HEK293T (cell line): Measurements from ENCODE around the gene SCART1.
"Not testable (repeated sequence)": the region's sequence is repeated elsewhere in the genome, so short reads cannot be mapped to it uniquely, and the experiment has no call there.

Experiments used
- CTCF ChIA-PET: fragments of 350-600 bp; formaldehyde crosslinking; extraction: SDS; loops from one replicate; lab custom pipeline; 2021; ENCODE audit warnings: antibody characterized with exemption, inconsistent platforms; lab: Yijun Ruan, JAX
- POLR2A ChIA-PET: fragments of 350-600 bp; formaldehyde crosslinking; extraction: SDS; loops from one replicate; lab custom pipeline; 2020; ENCODE audit warnings: antibody characterized with exemption, inconsistent platforms; lab: Yijun Ruan, JAX
- DNase-seq: peaks from one replicate; pipeline ENCODE4 v3.0.0; 2012; ENCODE audit warnings: mixed read lengths; ENCODE audit errors: extremely low spot score
- ARNT ChIP-seq: fragments of 450-650 bp; IDR thresholded peaks from 2 replicates; pipeline ENCODE4 v1.6.1; 2017; ENCODE audit warnings: mild to moderate bottlenecking
- BHLHE40 ChIP-seq: fragments of 450-650 bp; IDR thresholded peaks from 2 replicates; pipeline ENCODE4 v1.6.1; 2016; ENCODE audit warnings: mild to moderate bottlenecking, moderate library complexity, borderline replicate concordance
- CTBP1 ChIP-seq: fragments of 450-650 bp; IDR thresholded peaks from 2 replicates; pipeline ENCODE4 v1.6.1; 2016; ENCODE audit warnings: borderline replicate concordance
- ELF4 ChIP-seq: fragments of 450-650 bp; IDR thresholded peaks from 2 replicates; pipeline ENCODE4 v1.6.1; 2017; ENCODE audit warnings: antibody characterized with exemption
- FOXA1 ChIP-seq: fragments of 450-650 bp; IDR thresholded peaks from 2 replicates; pipeline ENCODE4 v1.6.1; 2016; ENCODE audit warnings: mild to moderate bottlenecking
- FOXK2 ChIP-seq: fragments of 450-650 bp; IDR thresholded peaks from 2 replicates; pipeline ENCODE4 v1.6.1; 2016; ENCODE audit warnings: mild to moderate bottlenecking
- FOXM1 ChIP-seq: fragments of 450-650 bp; IDR thresholded peaks from 2 replicates; pipeline ENCODE4 v1.6.1; 2017; ENCODE audit warnings: mild to moderate bottlenecking, borderline replicate concordance
- HDGF ChIP-seq: fragments of 450-650 bp; IDR thresholded peaks from 2 replicates; pipeline ENCODE4 v1.6.1; 2017; ENCODE audit warnings: antibody characterized with exemption, borderline replicate concordance
- L3MBTL2 ChIP-seq: fragments of 450-650 bp; conservative IDR thresholded peaks from 2 replicates; pipeline ENCODE4 v1.6.1; 2016; ENCODE audit warnings: mild to moderate bottlenecking
- LEF1 ChIP-seq: fragments of 450-650 bp; IDR thresholded peaks from 2 replicates; pipeline ENCODE4 v1.6.1; 2017; ENCODE audit warnings: mild to moderate bottlenecking, borderline replicate concordance
- NFRKB ChIP-seq: fragments of 450-650 bp; IDR thresholded peaks from 2 replicates; pipeline ENCODE4 v1.6.1; 2016; ENCODE audit warnings: mild to moderate bottlenecking, moderate library complexity
- SUZ12 ChIP-seq: fragments of 450-650 bp; IDR thresholded peaks from 2 replicates; pipeline ENCODE4 v1.6.1; 2016; ENCODE audit warnings: mild to moderate bottlenecking
- TARDBP ChIP-seq: fragments of 450-650 bp; IDR thresholded peaks from 2 replicates; pipeline ENCODE4 v1.6.1; 2016
- ZNF384 ChIP-seq: fragments of 450-650 bp; IDR thresholded peaks from 2 replicates; pipeline ENCODE4 v1.6.1; 2016
- TF ChIP-seq, protein P1 (sequence below): fragments of 450-650 bp; IDR thresholded peaks from 2 replicates; pipeline ENCODE4 v1.6.1; 2016

SCART1 gene

DNA sequence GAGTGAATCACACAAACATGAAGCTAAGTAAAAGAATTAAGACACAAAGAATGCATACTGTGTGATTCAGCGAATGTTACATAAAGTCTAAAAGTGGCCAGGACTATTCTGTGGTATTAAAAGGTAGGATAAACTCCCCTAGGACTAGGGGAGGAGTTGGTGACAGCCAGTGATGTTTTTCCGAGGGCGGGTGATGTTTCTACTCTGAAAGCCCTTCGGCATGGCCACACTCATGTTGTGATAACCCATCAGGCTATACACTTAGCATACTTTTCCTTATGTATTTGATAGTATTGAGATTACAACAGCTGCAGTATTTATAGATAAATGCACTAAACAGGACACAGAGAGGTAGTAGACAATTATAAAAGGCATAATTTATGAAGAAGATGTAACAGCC, 57.7 kb downstream of the SCART1 start:
- TF ChIP-seq CTBP1 (no peak), L3MBTL2 (no peak), SUZ12 (no peak), TARDBP (no peak), HDGF (no peak), FOXM1 (no peak), NFRKB (no peak), FOXA1 (no peak), ZNF384 (no peak), ELF4 (no peak), ARNT (no peak)
- CTCF ChIA-PET, result no interaction called here
- POLR2A ChIA-PET, result no interaction called here
- no peak for DNase-seq

DNA sequence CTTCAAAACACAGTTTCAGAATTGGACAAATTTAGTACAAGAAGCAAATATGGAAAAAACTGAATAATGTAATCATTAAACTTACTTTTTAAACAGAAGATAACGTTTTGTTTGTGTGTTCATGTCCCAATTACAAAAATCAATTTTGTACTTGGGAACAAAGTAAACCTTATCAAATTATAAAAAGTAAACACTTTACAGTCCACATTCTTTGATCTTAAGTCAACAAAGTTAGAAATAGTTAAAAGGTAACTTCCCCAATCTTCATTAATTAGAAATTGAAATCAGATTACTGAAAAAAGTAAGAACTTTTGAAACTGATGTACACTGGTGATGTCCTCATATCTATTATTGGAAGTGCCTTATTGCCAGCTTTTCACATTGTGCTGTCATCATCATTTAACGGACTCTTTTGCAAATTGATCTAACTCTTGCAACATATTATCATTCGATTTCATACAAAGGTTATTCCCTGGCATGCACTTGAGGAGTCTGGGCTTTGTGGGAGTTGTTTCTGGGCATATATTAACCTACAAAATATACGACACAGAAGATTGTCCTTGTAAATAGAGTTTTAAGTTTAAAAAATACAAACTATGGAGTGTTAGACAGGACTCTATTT, 58.3 kb downstream of the SCART1 start:
- ChIA-PET POLR2A (no interaction called here), CTCF (no interaction called here)
- no peak for DNase-seq
- no peak for TF ChIP-seq FOXA1
- TF ChIP-seq ZNF384, result no peak
- no peak for TF ChIP-seq TARDBP
- TF ChIP-seq FOXM1, result no peak
- TF ChIP-seq SUZ12, result no peak
- no peak for TF ChIP-seq CTBP1
- no peak for TF ChIP-seq NFRKB
- TF ChIP-seq HDGF, result no peak
- no peak for TF ChIP-seq FOXK2
- no peak for TF ChIP-seq ARNT
- TF ChIP-seq BHLHE40, result no peak
- TF ChIP-seq LEF1, result no peak

DNA sequence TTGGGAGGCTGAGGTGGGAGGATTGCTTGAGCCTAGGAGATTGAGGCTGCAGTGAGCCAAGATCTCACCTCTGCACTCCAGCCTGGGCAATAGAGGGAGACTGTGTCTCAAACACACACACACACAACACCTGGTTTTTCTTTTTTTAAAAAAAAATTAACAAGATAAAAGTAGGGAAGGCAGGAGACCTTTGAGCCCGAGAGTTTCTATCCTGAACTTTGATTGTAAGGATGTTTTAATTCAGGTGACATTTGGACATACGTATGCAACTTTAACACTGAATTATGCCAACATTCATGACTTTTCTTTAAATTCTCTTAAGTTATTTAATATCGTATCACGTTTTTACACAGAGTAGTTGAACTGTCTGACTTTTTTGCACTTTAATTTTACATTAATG, 61.7 kb downstream of the SCART1 start:
- ChIA-PET CTCF (no interaction called here), POLR2A (no interaction called here)
- no peak for TF ChIP-seq L3MBTL2
- TF ChIP-seq TARDBP, result no peak
- TF ChIP-seq, protein P1, sequence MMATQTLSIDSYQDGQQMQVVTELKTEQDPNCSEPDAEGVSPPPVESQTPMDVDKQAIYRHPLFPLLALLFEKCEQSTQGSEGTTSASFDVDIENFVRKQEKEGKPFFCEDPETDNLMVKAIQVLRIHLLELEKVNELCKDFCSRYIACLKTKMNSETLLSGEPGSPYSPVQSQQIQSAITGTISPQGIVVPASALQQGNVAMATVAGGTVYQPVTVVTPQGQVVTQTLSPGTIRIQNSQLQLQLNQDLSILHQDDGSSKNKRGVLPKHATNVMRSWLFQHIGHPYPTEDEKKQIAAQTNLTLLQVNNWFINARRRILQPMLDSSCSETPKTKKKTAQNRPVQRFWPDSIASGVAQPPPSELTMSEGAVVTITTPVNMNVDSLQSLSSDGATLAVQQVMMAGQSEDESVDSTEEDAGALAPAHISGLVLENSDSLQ, result no peak
- no peak for TF ChIP-seq FOXK2
- TF ChIP-seq HDGF, result no peak
- no peak for DNase-seq

DNA sequence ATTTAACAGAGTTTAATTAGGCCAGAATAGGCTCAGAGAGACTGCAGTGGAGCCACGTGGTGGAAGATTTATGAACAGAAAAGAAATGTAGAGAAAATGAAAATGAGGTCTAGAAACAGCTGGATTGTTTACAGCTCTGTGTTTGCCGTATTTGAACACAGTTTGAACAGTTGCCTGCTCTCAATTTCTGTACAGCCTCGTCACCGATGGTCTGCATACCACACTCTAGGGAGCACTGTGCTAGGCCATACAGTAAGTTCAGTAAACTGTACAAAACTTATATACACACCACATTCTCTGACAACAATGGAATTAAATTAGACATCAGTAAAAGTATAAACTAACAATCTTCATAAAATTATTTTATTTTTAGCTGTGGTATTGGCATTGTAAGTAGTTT, 62.3 kb downstream of the SCART1 start:
- TF ChIP-seq LEF1, result no peak
- ChIA-PET CTCF (no interaction called here), POLR2A (no interaction called here)
- no peak for DNase-seq

DNA sequence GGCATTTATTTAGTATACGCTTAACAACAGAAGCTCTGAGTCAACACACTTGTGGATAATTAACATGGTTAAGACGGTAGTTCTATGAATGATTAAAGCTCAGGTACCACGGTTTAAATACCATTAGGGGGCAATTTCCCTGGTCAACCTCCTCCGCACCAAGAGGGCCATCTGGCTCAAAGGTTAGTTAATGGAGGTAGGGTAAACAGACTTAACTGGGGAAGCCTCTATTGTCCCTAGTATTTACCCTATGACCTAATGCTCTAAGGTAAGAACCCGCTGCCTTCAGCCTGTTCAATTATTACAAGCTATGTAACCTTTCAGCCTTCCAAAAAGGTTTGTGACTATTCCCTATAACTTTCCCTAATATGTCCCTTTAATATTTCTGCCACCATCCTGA, 64.8 kb downstream of the SCART1 start:
- CTCF ChIA-PET, DNase-seq, POLR2A ChIA-PET: not testable (repeated sequence)
